CD14-positive monocyte (primary cell): ENCODE results near the gene NDUFS1. TPM values are rescaled to one million over a fixed set of nuclear protein-coding genes. Genes with fewer than 3 reads are reported as not detected.

Source experiments
- DNase-seq, 3 donors: peaks; one replicate each; pipeline ENCODE4 v3.0.0-alpha.2; 2011 to 2022
- H2AFZ ChIP-seq: 2 replicates; pipeline ENCODE4 v1.6.0; 2012; ENCODE audit warnings: mild to moderate bottlenecking, low read depth, low read length, inconsistent platforms; ENCODE audit not compliant: insufficient read depth, poor library complexity, severe bottlenecking
- H3K27ac ChIP-seq, 2 donors: 1 replicate in 1 of 2; 2 replicates in 1 of 2; pipeline ENCODE4 v1.5.1; 2012 to 2013; ENCODE audit warnings: low read length in 2 of 2, control low read depth in 1 of 2, inconsistent platforms in 1 of 2, low read depth in 1 of 2, mild to moderate bottlenecking in 1 of 2
- H3K27me3 ChIP-seq, 2 donors: one replicate each; pipeline versions ENCODE4 v1.6.0 to v1.6.1; 2011 to 2013; ENCODE audit warnings: low read length in 2 of 2; ENCODE audit not compliant: control insufficient read depth in 2 of 2, insufficient read depth in 2 of 2
- H3K36me3 ChIP-seq, 2 donors: replicated peaks in 1 of 2; 1 replicate in 1 of 2; 2 replicates in 1 of 2; pipeline versions ENCODE4 v1.5.1 to v1.6.1; 2012 to 2013; ENCODE audit warnings: low read length in 2 of 2, control low read depth in 1 of 2, inconsistent platforms in 1 of 2, mild to moderate bottlenecking in 1 of 2; ENCODE audit not compliant: insufficient read depth in 2 of 2, control insufficient read depth in 1 of 2
- H3K4me1 ChIP-seq, 2 donors: 1 replicate in 1 of 2; 2 replicates in 1 of 2; pipeline versions ENCODE4 v1.5.1 to v1.6.1; 2012 to 2013; ENCODE audit warnings: low read length in 2 of 2, control low read depth in 1 of 2, inconsistent platforms in 1 of 2, mild to moderate bottlenecking in 1 of 2, moderate library complexity in 1 of 2; ENCODE audit not compliant: insufficient read depth in 2 of 2, control insufficient read depth in 1 of 2
- H3K4me2 ChIP-seq: replicated peaks from 2 replicates; pipeline ENCODE3; 2012; ENCODE audit warnings: low read length, moderate library complexity, mild to moderate bottlenecking; ENCODE audit not compliant: poor library complexity, severe bottlenecking; ENCODE audit errors: extremely low read depth
- H3K4me3 ChIP-seq, 3 experiments: fragments of 200-600 bp in 1 of 3; sonication (generic) in 1 of 3; replicated peaks in 1 of 3; 1 replicate in 2 of 3; 2 replicates in 1 of 3; pipeline ENCODE4 v1.5.1; 2011 to 2013; ENCODE audit warnings: low read length in 3 of 3, mild to moderate bottlenecking in 3 of 3, control low read depth in 2 of 3, low read depth in 2 of 3, inconsistent platforms in 1 of 3, moderate library complexity in 1 of 3
- H3K79me2 ChIP-seq: 2 replicates; pipeline ENCODE4 v1.6.0; 2012; ENCODE audit warnings: mild to moderate bottlenecking, control low read depth, inconsistent platforms, low read length, moderate library complexity; ENCODE audit not compliant: insufficient read depth
- H3K9ac ChIP-seq: 2 replicates; pipeline ENCODE4 v1.6.0; 2017; ENCODE audit warnings: low read length, mild to moderate bottlenecking; ENCODE audit not compliant: insufficient read depth, poor library complexity, severe bottlenecking
- H3K9me3 ChIP-seq, 2 donors: replicated peaks in 1 of 2; 1 replicate in 1 of 2; 2 replicates in 1 of 2; pipeline versions ENCODE4 v1.5.1 to v1.6.1; 2012 to 2013; ENCODE audit warnings: low read length in 2 of 2, control low read depth in 1 of 2; ENCODE audit not compliant: control insufficient read depth in 1 of 2, insufficient read depth in 1 of 2
- H4K20me1 ChIP-seq: 2 replicates; pipeline ENCODE4 v1.6.0; 2012; ENCODE audit warnings: mild to moderate bottlenecking, low read length, control low read depth, moderate library complexity; ENCODE audit not compliant: insufficient read depth
- H3K27ac Mint-ChIP-seq, 7 donors: one replicate each; pipeline ENCODE4 v1.8.0; 2020; ENCODE audit warnings: mild to moderate bottlenecking in 7 of 7, mixed read lengths in 7 of 7, moderate library complexity in 6 of 7, inconsistent platforms in 2 of 7
- H3K27me3 Mint-ChIP-seq, 3 donors: one replicate each; pipeline ENCODE4 v1.8.0; 2021 to 2022; ENCODE audit warnings: low read depth in 3 of 3, mild to moderate bottlenecking in 3 of 3, mixed read lengths in 3 of 3, moderate library complexity in 3 of 3, inconsistent platforms in 1 of 3
- H3K36me3 Mint-ChIP-seq, 2 donors: one replicate each; pipeline ENCODE4 v1.8.0; 2020; ENCODE audit warnings: mixed read lengths in 2 of 2, inconsistent platforms in 1 of 2, mild to moderate bottlenecking in 1 of 2
- H3K4me1 Mint-ChIP-seq: one replicate; pipeline ENCODE4 v1.8.0; 2020; ENCODE audit warnings: mild to moderate bottlenecking, mixed read lengths
- H3K4me3 Mint-ChIP-seq, 2 donors: one replicate each; pipeline ENCODE4 v1.8.0; 2020; ENCODE audit warnings: mild to moderate bottlenecking in 2 of 2, mixed read lengths in 2 of 2, moderate library complexity in 1 of 2
- H3K9me3 Mint-ChIP-seq, 7 donors: one replicate each; pipeline ENCODE4 v1.8.0; 2020 to 2022; ENCODE audit warnings: mixed read lengths in 7 of 7, mild to moderate bottlenecking in 6 of 7, moderate library complexity in 6 of 7, inconsistent platforms in 2 of 7
- WGBS: methylation state at CpG from one replicate; pipeline ENCODE4 v1.1.5; 2013; ENCODE audit warnings: missing lambda C conversion rate; ENCODE audit not compliant: insufficient coverage; 5-methylcytosine and 5-hydroxymethylcytosine counted together
- intact Hi-C, 2 donors: fragments of 100-400 bp; cut with micrococcal nuclease; formaldehyde crosslinking; loops; one replicate each; pipeline versions ENCODE4 v1.15.0 to v1.15.1; 2023
- polyA plus RNA-seq, 3 donors: library from polyadenylated mRNA; depleted of rRNA in 1 of 3; unstranded in 2 of 3; stranded (reverse) in 1 of 3; fragments of 300-500 nt in 2 of 3; fragments of >200 nt in 1 of 3; fragmentation: Illumina TruSeq in 2 of 3; gene quantifications; 1 replicate in 2 of 3; 2 replicates in 1 of 3; pipeline ENCODE4 v1.2.3, GENCODE V29; 2012 to 2021
- TF ChIP-seq, protein P1 (sequence below): fragments of 200-600 bp; IDR thresholded peaks from one replicate; pipeline ENCODE4 v1.8.0; 2022; ENCODE audit warnings: antibody characterized with exemption, mild to moderate bottlenecking

The NDUFS1 gene
- polyA plus RNA-seq, 3 donors: 22.8 to 43.9 (median 37.9) TPM

DNA sequence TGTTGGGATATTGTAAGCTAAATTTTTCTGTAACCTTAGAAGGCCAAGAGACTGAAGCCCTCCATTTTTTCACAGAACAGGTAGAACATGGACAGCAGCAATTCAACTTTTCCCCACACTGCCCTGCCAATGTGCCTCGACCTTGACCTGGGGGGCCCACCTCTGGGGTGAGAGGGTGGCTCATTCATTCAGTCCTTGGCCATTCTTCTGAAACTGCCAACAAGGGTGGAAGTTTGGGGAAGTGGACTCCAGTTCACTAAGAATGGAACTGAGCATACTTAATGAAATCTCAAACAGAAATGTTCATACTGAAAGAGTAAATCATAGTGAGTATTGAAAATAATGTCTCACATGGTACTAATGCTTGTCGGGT is 1.5 kb upstream of the NDUFS1 start:
- Histone ChIP-seq H2AFZ (no peak overlapping the region), H3K36me3 (peaks cover 18 to 40% of the 10 kb centered on the region in 2 donors), H3K4me2 (peak overlapping the region; percentile 85), H3K9me3 (no peaks in the 10 kb centered on the region), H4K20me1 (peaks cover 20% of the 10 kb centered on the region), H3K4me1 (peaks cover 18 to 29% of the 10 kb centered on the region in 2 donors), H3K27me3 (no peaks in the 10 kb centered on the region), H3K9ac (no peak overlapping the region), H3K27ac (peak overlapping the region in 1 of 2 donors; percentile 97), H3K4me3 (peak overlapping the region in 1 of 3 experiments; percentile 93), H3K79me2 (peaks cover 62% of the 10 kb centered on the region)
- H3K27me3 Mint-ChIP-seq: no peaks in the 10 kb centered on the region
- peaks cover 0 to 2% (median 0%) of the 10 kb centered on the region in 7 donors for H3K9me3 Mint-ChIP-seq
- peak overlapping the region in 6 of 7 donors; percentile 60 to 98 (median 94) for H3K27ac Mint-ChIP-seq
- 100% methylated on average over 1 of the region's 2 CpGs for WGBS
- peak overlapping the region; percentile 96 to 97 for H3K4me3 Mint-ChIP-seq
- DNase-seq: no peak
- TF ChIP-seq, protein P1, sequence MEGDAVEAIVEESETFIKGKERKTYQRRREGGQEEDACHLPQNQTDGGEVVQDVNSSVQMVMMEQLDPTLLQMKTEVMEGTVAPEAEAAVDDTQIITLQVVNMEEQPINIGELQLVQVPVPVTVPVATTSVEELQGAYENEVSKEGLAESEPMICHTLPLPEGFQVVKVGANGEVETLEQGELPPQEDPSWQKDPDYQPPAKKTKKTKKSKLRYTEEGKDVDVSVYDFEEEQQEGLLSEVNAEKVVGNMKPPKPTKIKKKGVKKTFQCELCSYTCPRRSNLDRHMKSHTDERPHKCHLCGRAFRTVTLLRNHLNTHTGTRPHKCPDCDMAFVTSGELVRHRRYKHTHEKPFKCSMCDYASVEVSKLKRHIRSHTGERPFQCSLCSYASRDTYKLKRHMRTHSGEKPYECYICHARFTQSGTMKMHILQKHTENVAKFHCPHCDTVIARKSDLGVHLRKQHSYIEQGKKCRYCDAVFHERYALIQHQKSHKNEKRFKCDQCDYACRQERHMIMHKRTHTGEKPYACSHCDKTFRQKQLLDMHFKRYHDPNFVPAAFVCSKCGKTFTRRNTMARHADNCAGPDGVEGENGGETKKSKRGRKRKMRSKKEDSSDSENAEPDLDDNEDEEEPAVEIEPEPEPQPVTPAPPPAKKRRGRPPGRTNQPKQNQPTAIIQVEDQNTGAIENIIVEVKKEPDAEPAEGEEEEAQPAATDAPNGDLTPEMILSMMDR: no peak
- H3K4me1 Mint-ChIP-seq: peaks cover 27% of the 10 kb centered on the region
- intact Hi-C loops: no loop called here
- peaks cover 32 to 43% of the 10 kb centered on the region in 2 donors for H3K36me3 Mint-ChIP-seq

DNA sequence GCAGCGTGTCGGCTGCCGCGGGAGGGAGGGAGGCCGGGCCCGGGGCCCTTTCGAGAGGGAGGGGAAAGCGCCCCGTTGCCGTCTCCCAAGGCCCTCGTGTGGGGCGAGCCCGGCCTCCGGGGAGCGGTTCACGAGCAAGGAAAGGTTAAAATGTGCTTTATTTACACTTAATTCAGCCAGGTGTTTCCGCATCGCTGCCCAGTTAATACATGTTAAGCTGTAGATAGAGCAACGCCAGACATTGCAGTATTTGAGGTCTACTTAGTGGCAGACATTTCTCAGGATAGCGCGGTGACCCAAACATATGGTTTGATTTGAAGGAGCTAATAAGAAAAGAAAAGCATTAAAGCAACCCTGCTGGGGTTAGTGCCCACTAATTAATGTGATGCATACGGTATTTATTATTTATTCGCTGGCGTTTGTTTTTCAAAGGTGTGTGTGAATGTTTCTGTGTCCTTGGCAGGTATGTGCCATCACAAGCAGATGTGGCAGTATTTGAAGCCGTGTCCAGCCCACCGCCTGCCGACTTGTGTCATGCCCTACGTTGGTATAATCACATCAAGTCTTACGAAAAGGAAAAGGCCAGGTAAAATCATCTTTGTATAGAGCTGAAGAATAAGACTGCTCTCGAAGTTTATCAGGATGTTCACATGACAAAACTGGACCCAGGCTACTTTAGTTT is 1.0 kb upstream of the NDUFS1 start:
- no peak for DNase-seq
- Mint-ChIP-seq H3K4me3 (peak overlapping the region; percentile 96 to 97), H3K36me3 (peaks cover 30 to 42% of the 10 kb centered on the region in 2 donors), H3K9me3 (peaks cover 0 to 2% (median 0%) of the 10 kb centered on the region in 7 donors), H3K27me3 (no peaks in the 10 kb centered on the region), H3K27ac (peak overlapping the region; percentile 94 to 98 (median 98)), H3K4me1 (peaks cover 27% of the 10 kb centered on the region)
- Histone ChIP-seq H3K9me3 (no peaks in the 10 kb centered on the region), H3K27me3 (no peaks in the 10 kb centered on the region), H3K79me2 (peaks cover 68% of the 10 kb centered on the region), H3K4me3 (peak overlapping the region; percentile 56 to 93 (median 90)), H3K9ac (peak overlapping the region; percentile 92), H3K4me2 (peak overlapping the region; percentile 85), H4K20me1 (peaks cover 26% of the 10 kb centered on the region), H3K36me3 (peaks cover 18 to 40% of the 10 kb centered on the region in 2 donors), H3K27ac (peak overlapping the region; percentile 82 to 97), H2AFZ (peak overlapping the region; percentile 82), H3K4me1 (peaks cover 18 to 29% of the 10 kb centered on the region in 2 donors)
- intact Hi-C loops: no loop called here
- 8% methylated on average over 23 of the region's 30 CpGs for WGBS
- TF ChIP-seq, protein P1: no peak
